Osteoblast (primary cell): Measurements from ENCODE around the gene PRR33. TPM values are rescaled to one million over a fixed set of nuclear protein-coding genes. Genes with fewer than 3 reads are reported as not detected.

ENCODE experiments used
- DNase-seq: peaks from one replicate; pipeline ENCODE4 v3.0.0; 2011; ENCODE audit warnings: low spot score, mixed read lengths; ENCODE audit not compliant: insufficient read length; ENCODE audit errors: missing footprints
- H2AFZ ChIP-seq: 2 replicates; pipeline ENCODE4 v1.6.0; 2011; ENCODE audit warnings: mild to moderate bottlenecking, low read length
- H3K27ac ChIP-seq: 2 replicates; pipeline ENCODE4 v1.5.1; 2011; ENCODE audit warnings: mild to moderate bottlenecking, low read depth, low read length, moderate library complexity
- H3K27me3 ChIP-seq: 2 replicates; pipeline ENCODE4 v1.6.0; 2012; ENCODE audit warnings: mild to moderate bottlenecking, control low read depth, inconsistent platforms, low read length, moderate library complexity; ENCODE audit not compliant: insufficient read depth
- H3K36me3 ChIP-seq: 2 replicates; pipeline ENCODE4 v1.5.1; 2011; ENCODE audit warnings: mild to moderate bottlenecking, low read length, control low read depth, moderate library complexity; ENCODE audit not compliant: insufficient read depth
- H3K4me1 ChIP-seq: 2 replicates; pipeline ENCODE4 v1.5.1; 2011; ENCODE audit warnings: mild to moderate bottlenecking, low read length, control low read depth, moderate library complexity; ENCODE audit not compliant: insufficient read depth
- H3K4me2 ChIP-seq: 2 replicates; pipeline ENCODE4 v1.6.0; 2011; ENCODE audit warnings: mild to moderate bottlenecking, low read length; ENCODE audit not compliant: insufficient read depth
- H3K4me3 ChIP-seq: fragments of 200-600 bp; sonication (generic); 3 replicates; pipeline ENCODE4 v1.5.1; 2012; ENCODE audit warnings: mild to moderate bottlenecking, low read length, inconsistent platforms; ENCODE audit not compliant: insufficient read depth
- H3K79me2 ChIP-seq: 2 replicates; pipeline ENCODE4 v1.6.0; 2012; ENCODE audit warnings: mild to moderate bottlenecking, low read length, control low read depth, inconsistent platforms; ENCODE audit not compliant: insufficient read depth
- H3K9me3 ChIP-seq: 2 replicates; pipeline ENCODE4 v1.5.1; 2011; ENCODE audit warnings: low read depth, low read length, control low read depth
- H4K20me1 ChIP-seq: 2 replicates; pipeline ENCODE4 v1.6.0; 2012; ENCODE audit warnings: mild to moderate bottlenecking, low read length, control low read depth; ENCODE audit not compliant: insufficient read depth
- total RNA-seq: library from RNA; depleted of rRNA; stranded (reverse); fragments of >200 nt; gene quantifications from 2 replicates; pipeline ENCODE4 v1.2.3, GENCODE V29; 2012
- TF ChIP-seq, protein P1 (sequence below): IDR thresholded peaks from 2 replicates; pipeline ENCODE4 v1.5.1; 2011; ENCODE audit warnings: mild to moderate bottlenecking, low read depth, low read length, moderate library complexity; ENCODE audit errors: extremely low read depth

PRR33 gene
- total RNA-seq, 1 donor: not detected

DNA sequence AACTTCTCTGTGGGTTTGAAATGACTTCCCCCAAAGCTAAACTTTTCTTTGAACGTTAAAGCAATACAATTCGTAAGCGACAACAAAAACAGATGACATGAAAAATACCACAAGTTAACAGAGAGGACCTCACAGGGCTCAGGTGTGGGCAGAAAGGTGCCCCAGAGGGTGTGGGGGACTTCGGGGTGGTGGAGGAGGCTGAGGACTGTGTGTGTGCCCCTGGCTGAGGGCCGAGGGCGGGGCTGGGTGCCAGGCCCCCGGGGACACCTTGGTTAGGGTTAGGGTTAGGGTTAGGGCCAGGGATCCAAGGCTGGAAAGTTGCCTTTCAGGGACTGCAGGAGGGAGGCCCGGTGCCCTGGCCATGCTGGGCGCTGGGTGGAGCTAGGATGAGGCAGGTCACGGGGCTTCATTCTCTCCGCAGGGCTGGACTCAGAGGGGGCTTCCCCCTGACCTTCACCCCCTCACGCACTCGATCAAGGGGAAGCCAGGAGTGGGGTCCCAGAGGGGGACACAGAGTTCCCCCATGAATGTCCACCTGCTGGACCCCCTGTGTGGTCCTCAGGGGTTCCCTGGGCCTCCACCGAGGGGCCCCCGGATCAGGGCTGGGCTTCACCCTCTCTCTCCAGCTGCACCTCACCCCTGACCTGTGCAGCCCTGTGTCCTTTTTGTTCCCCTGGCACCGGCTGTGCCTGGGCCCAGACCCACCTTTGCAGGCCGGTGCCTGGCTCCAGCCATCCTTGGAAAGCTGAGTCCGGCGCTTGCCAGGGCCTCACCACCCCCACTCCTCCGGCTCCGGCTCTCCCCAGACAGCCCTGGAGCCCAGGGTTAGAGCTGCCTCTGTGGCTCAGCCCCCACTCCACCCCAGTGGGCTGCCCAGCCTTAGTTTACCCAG, 45.9 kb downstream of the PRR33 start:
- Histone ChIP-seq H4K20me1 (no peaks in the 10 kb centered on the region), H3K36me3 (no peaks in the 10 kb centered on the region), H3K27ac (no peak overlapping the region), H3K4me3 (no peak overlapping the region), H3K9me3 (no peaks in the 10 kb centered on the region), H3K4me1 (no peaks in the 10 kb centered on the region), H3K79me2 (no peaks in the 10 kb centered on the region), H3K4me2 (no peak overlapping the region), H2AFZ (no peak overlapping the region), H3K27me3 (no peaks in the 10 kb centered on the region)
- TF ChIP-seq, protein P1, sequence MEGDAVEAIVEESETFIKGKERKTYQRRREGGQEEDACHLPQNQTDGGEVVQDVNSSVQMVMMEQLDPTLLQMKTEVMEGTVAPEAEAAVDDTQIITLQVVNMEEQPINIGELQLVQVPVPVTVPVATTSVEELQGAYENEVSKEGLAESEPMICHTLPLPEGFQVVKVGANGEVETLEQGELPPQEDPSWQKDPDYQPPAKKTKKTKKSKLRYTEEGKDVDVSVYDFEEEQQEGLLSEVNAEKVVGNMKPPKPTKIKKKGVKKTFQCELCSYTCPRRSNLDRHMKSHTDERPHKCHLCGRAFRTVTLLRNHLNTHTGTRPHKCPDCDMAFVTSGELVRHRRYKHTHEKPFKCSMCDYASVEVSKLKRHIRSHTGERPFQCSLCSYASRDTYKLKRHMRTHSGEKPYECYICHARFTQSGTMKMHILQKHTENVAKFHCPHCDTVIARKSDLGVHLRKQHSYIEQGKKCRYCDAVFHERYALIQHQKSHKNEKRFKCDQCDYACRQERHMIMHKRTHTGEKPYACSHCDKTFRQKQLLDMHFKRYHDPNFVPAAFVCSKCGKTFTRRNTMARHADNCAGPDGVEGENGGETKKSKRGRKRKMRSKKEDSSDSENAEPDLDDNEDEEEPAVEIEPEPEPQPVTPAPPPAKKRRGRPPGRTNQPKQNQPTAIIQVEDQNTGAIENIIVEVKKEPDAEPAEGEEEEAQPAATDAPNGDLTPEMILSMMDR: no peak
- no peak for DNase-seq

DNA sequence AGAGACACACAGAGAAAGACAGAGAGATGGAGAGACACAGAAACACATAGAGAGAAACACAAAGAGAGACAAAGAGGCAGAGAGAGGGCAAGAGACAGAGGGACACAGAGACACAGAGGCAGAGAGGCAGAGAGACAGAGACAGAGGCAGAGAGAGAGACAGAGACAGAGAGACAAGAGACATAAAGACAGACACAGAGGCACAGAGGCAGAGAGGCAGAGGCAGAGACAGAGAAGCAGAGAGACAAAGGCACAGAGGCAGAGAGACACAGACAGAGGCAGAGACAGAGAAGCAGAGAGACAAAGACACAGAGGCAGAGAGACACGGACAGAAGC, 46.6 kb downstream of the PRR33 start:
- Histone ChIP-seq H3K4me1 (no peaks in the 10 kb centered on the region), H2AFZ (no peak overlapping the region), H3K4me2 (no peak overlapping the region), H4K20me1 (no peaks in the 10 kb centered on the region), H3K36me3 (no peaks in the 10 kb centered on the region), H3K27me3 (no peaks in the 10 kb centered on the region), H3K79me2 (no peaks in the 10 kb centered on the region), H3K9me3 (no peaks in the 10 kb centered on the region), H3K27ac (no peak overlapping the region), H3K4me3 (no peak overlapping the region)
- DNase-seq: no peak
- TF ChIP-seq, protein P1: no peak

DNA sequence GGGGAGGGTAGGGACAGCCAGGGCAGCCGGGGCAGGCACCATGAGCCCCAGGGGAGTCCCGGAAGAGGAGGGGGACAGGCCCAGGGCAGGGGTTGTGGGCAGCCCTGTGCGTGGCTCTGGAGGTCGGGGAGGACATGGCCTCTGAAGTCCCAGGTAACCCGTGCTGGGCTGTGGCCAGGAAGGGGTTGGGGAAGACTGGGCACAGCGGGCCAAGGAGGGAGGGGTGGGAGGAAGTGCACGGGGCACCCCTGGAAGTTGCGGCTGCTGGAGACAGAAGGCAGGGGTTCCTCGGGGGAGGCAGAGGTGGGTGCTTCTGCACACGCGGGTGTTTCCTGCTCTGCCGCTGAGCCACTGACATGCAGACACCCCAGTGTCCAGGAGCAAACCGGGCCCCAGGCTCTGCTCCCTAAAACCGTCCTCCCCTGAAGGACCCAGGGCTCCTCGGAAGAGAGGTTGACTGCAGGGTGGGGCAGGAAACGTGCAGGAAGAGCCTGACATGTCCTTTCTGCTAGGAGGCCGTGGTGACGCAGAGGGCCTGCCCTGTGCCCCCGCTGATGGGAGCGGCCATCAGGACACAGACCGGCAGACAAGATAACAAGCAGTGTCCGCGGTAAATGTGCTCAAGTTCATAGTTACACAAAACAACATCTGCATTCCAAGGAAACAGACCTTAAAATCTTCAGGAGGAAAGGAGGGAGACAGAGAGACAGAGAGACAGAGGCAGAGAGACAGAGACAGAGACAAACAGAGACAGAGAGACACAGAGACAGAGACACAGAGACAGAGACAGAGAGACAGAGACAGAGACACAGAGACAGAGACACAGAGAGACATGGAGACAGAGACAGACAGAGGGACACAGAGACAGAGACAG, 47.2 kb downstream of the PRR33 start:
- DNase-seq: no peak
- TF ChIP-seq, protein P1: no peak
- H2AFZ ChIP-seq: no peak overlapping the region

DNA sequence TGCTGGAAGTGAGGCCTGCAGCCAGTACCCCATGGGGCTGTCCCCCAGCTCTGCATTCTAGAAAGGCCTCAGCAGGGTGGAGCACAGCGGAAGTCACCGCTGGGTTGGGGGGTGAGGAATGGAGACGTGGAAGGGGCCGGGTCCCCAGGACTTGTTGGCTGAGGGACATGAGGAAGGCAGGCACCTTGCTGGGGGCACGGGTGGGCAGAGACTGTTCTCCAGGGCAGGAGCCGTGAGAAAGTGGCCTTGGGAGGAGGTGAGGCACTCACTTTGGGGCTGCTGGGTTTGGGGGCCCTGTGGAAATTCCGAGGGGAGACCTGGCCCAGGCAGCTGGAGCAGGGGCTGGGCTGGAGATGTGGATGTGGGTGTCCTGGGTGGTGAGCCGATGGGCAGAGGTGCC, 47.9 kb downstream of the PRR33 start:
- no peaks in the 10 kb centered on the region for H3K79me2 ChIP-seq
- H3K4me3 ChIP-seq: no peak overlapping the region
- no peaks in the 10 kb centered on the region for H3K4me1 ChIP-seq
- TF ChIP-seq, protein P1: no peak
- no peak overlapping the region for H2AFZ ChIP-seq
- no peak for DNase-seq
- no peak overlapping the region for H3K27ac ChIP-seq
- no peaks in the 10 kb centered on the region for H3K27me3 ChIP-seq
- no peak overlapping the region for H3K4me2 ChIP-seq
- H3K9me3 ChIP-seq: no peaks in the 10 kb centered on the region
- no peaks in the 10 kb centered on the region for H3K36me3 ChIP-seq
- H4K20me1 ChIP-seq: no peaks in the 10 kb centered on the region

More for the DNA sequence above, 47.2 kb downstream of the PRR33 start:
- no peaks in the 10 kb centered on the region for H4K20me1 ChIP-seq
- H3K9me3 ChIP-seq: no peaks in the 10 kb centered on the region
- no peaks in the 10 kb centered on the region for H3K36me3 ChIP-seq
- no peaks in the 10 kb centered on the region for H3K79me2 ChIP-seq
- H3K27me3 ChIP-seq: no peaks in the 10 kb centered on the region
- H3K27ac ChIP-seq: no peak overlapping the region
- no peak overlapping the region for H3K4me3 ChIP-seq
- H3K4me2 ChIP-seq: no peak overlapping the region
- no peaks in the 10 kb centered on the region for H3K4me1 ChIP-seq
